GM18870 (cell line): ENCODE measurements around the gene FUZ.

Experiments
- ATAC-seq: cut with Tn5 transposase; IDR thresholded peaks from one replicate; pipeline ENCODE4 v1.9.1; 2021; ENCODE audit warnings: moderate library complexity; ENCODE audit not compliant: unreplicated experiment

FUZ gene

DNA sequence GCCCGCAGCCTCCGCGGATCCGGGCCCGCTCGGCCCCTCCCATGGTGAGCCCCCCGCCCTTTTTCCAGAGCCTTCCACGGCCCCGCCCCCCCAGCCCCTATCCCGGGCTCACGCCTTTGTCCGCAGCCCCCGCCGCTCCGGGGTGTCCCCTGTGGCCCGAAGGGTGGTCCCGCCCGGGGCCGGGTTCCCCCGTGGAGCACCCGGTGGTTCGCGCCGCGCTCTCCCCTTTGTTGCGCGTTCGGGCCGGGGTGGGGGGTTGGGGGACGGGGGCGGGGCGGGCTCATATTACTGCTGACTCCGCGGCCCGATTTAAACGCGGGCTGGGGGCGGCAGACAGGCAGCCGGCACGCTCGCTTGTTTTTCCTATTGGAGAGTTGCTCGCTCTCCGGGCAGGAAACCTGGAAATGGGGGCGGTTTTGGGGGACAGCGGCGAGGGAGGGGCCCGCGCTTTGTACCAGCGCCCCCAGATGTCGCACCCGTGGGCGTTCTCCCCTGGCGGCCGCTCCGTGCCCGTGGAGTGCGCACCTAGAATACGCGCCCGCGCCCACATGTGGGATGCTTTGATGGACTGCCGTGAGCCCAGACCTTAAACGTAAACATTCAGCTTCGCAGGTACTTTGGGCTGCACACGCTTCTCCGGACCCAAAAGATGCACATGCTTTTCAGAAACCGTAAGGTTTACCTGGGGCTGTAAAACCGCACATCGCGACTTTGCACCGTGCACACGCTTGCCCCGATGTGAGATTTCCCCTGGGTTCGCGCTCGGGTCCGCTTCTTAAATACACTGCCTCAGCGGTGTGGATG is 38.6 kb upstream of the FUZ start:
- ATAC-seq = no peak

DNA sequence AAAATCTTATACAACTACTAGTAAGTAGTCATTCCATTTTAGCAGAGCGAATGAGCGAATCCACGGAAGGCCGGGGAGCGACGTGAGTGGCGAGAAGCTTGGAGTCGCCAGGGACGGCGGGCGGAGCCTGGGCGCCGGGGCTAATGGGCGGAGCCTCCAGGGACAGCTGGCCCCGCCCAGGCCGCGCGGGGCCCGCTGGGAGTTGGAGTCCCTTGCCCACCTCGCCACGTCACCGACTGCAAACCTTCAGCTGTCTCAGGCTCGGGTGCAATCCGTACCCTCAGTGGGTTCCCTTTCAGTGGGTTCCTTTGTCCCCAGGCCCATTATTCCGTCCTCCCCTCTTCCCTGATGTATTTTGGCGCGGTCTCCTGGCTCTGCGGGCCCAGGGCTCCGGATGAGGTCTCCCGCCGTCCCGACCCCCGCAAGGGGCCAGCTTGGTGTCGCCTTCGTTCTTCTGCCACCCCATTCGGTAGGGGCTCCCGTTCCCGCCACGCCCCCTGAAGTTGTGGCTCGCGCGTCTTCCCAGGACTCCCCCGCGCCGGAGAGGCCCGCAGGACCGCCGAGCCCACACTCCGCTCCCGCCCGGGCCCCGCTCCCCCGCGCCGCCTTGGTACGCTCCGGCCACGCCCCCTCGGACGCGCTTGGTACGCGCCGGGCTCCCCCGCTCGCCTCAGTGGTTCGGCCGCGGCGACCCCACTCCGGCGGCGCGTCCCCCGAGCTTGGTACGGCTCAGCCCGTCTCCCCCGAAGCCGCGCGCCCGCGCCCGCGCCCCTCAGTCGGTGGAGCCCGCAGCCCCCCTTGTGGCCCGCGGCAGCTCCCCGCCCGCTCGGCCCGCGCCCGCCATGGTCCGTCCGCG is 37.6 kb upstream of the FUZ start, which contains the start of gene PTOV1:
TSS of gene PTOV1 (plus strand) at position 673 of the 856 bp plus-strand sequence.
- ATAC-seq = peak; percentile 59

DNA sequence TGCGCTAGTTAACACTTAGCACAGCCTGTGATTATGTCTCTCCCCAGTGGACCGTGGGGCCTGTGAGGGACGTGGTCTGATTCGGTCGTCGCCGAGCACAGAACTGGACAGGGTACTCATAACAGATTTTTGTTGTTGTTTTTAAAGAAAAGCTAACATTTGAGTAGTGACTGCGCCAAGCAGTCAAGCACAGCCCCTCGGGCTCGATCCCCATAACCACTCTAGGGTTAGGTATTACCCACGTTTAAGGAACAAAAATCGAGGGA is 37.1 kb upstream of the FUZ start:
- no peak for ATAC-seq

DNA sequence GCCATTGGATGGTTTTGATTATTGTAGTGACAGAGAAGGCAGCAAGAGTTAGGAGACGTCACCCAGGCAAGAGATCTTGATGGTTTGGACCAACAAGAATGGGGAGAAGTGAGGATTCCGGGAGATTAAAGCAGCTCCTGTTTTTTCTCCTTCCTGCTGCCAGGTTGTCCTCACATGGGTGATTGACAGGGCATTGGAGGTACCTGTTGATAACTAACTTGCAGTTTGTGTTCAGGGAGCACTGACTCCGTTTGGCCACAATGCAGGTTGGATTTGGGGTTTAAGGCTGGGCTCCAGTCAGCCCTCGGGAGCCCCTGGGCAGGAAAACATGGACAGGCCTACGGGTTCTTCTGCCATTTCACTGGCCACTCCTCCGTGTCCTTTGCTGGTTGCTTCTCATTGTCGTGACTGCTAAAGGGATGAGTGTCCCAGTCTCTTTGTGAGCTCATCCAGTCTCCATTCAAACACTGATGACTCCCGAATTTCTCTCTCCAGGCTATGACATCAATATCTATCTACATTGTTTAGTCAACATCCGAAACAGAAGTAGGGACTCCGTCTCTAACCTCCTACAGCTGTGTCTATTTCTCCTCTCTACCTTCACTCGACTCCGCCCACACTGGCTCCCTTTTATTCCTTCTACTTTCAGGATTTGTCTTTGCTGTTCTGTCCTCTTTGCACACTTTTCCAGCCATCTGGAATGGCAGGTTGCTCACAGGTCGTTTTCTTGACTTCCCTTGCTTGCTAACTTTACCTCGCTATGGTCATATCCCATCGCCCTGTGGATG is 36.5 kb upstream of the FUZ start:
- ATAC-seq = no peak

DNA sequence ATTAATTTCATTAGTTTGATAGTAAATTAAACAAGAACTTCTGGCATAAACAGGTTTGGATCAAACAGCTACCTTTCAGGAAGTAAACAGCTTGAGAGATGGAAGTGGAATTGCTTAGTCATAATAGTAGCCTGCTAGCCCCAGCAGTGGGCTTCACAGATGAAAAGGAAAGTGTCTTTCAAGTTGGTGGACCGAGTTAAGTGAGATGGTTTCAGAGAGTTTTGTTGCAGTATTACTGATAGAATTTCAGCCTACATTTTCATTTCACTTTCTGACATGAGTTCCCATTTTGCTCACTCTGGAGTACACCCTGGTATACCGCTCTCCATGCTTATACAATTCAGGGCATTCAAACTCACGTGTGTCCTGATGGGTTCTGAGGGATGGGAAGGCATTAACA is 35.8 kb upstream of the FUZ start:
- no peak for ATAC-seq

DNA sequence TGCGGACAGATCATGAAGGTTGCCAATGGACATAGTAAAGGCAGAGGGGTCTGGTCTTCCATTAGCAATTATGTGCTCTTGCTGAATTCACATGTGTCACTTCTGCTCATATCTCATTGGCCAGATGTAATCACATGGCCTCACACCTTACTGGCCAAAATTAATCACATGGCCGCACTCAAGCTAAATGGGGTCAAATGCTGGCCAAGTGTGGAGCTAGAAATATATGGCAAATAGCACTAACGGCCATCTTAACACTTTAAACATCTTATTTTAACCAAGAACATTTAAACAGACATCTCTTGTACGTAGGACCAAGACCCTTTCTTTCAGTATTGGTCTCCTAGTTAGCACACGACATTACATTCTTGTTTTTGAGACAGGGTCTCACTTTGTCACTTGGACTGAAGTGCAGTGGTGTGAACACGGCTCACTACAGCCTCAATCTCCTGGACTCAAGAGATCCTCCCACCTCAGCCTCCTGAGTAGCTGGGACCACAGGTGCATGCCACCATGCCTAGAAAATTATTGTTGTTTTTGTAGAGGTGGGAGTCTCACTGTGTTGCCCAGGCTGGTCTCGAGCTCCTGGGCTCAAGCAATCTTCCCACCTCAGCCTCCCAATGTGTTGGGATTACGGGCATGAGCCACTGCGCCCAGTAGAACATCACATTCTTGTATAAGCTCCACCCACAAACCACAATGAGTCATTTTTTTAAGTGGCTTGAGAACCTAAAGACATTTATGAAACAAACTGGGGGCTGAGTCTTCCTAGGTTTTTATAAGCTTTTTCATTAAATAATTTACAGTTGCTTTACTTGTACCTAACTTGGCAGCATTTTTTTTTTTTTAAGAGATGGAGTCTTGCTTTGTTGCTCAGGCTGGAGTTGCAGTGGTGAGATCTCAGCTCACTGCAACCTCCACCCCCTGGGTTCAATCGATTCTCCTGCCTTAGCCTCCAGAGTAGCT is 34.9 kb upstream of the FUZ start:
- no peak for ATAC-seq

DNA sequence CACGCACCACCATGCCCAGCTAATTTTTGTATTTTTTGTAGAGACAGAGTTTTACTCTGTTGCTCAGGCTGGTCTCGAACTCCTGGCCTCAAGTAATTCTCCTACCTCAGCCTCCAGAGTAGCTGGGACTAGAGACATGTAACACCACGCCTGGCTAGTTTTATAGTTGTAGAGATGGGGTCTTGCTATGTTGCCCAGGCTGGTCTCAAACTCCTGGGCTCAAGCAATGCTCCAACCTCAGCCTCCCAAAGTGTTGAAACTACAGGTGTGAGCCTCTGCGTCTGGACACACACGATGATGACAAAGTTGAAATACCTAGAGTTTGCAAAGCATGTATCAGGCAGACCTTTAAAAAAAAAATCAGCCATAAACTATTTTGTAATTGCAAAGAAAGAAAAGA is 33.3 kb upstream of the FUZ start:
- no peak for ATAC-seq

DNA sequence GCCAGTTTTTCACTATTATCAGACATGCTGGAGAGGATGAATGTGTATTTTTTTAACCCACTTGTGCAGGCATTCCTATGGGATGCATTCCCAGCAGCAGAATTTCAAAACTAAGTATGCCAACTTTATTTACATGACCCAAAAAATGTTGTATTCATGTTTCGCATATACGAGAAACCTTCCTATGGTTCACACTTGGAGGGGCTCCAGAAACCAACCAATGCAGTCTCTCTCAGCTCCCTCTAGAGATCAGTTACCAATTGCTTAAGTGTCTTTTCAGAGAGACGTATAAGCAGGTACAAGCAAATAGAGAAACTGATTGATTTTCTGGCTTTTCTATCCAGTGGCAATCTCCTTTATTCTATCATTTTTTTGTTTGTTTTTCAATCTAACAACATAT is 32.3 kb upstream of the FUZ start:
- no peak for ATAC-seq

DNA sequence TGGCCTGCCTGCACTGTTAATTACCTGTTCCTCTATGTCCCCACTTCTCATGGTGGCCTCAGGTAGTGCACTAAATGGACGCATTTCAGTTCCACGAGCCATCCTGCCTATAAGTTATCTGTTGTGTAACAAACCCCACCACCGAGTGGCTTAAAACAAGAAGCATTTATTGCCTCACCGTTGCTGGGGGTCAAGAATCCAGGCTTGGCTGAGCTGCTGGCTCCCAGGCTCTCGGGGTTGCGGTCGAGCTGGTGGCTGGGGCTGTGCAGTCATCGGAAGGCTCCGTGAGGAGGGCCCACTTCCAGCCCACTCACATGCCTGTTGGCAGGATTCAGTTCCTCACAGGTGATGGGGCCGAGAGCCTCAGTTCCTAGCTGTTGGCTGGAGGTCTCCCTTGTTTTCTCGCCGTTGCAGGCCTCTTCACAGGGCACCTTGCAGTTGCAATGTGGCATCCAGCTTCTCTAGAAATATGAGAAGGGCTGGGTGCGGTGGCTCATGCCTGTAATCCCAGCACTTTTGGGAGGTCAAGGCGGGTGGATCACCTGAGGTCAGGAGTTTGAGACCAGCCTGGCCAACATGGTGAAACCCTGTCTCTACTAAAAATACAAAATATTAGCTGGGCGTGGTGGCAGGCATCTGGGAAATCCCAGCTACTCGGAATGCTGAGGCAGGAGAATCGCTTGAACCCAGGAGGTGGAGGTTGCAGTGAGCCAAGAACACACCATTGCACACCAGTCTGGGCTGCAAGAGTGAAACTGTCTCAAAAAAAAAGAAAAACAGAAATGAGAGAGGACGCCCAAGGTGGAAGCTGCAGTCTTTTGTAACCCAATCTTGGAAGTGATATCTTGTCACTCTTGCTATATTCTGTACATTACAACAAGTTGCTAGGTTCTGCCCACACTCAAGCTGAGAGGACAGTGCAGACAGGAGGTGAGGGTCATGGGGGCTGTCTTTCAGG is 31.3 kb upstream of the FUZ start:
- no peak for ATAC-seq

DNA sequence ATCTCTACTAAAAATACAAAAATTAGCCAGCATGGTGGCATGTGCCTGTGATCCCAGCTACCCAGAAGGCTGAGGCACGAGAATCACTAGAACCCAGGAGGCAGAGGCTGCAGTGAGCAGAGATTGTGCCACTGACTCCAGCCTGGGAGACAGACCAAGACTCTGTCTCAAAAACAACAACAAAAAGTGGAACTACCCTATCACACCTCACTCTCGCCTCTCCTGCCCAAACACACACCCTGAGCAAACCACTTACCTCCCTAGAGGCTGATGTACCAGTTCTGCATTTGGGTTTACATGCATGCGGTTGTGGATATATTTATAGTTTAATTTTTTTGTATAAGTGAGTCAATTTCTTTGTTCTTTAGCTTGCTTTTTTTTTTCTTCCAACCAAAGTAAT is 30.2 kb upstream of the FUZ start:
- ATAC-seq = no peak

DNA sequence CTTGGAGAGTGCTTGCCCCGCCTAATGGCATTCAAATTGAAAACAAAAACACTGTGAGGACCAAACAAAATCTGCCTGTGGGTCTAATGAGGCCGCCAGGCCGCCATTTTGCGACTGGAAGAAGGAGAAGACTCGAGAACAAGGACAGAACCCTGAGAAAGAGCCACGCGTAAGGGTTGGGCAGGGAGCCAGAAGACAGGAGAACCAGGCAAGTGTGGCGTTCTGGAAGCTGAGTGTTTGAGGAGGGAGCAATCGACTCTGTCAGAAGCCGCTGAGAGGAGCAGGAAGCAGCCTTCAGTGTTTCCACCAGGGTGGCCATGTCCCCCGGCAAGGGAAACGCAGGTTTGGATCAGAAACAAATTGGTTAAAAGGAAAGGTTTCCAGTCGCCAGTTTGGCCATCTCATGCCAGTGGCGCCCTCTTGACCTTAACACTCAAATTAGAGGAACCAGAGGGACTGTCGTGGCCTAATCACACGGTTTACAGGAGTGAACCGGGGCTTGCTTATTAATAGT is 27.7 kb upstream of the FUZ start:
- no peak for ATAC-seq

DNA sequence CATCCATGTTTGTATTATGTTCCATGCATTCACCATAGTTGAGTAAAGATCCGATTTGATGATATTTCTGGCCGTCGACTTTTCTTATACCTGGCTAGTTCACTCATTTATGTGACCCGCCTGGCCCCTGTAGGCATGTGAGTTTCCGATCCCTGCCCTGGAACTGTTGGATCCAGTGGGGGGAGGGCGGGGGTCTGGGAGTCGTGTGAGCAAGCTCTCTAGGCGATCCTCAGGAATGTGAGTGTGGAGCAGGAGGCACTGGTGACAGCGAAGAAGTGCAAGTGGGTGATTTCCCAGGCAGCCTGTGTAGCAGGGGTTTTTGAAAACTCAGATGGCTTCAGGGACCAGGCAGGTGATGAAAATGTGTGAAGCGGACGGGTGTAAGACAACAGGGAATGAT is 27.2 kb upstream of the FUZ start:
- ATAC-seq = no peak

DNA sequence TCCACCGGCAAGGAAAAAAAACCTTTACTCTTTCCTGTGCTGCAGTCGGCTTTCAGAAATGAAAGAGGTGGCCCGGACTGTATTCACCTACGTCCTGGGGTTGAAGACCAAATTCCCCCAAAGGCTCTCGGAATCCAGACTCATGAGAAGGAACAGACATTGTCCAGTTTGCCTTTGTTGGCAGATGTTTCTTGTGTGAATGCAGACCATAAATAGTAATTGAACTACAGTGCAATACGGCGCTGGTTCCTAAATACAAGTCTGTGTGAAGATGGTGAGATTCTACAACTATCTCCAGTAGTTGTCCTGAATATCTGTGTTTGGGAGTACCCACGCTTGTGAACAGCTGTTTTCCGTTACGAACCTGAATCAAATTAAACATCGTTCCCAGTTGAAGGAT is 26.6 kb upstream of the FUZ start:
- ATAC-seq = no peak

DNA sequence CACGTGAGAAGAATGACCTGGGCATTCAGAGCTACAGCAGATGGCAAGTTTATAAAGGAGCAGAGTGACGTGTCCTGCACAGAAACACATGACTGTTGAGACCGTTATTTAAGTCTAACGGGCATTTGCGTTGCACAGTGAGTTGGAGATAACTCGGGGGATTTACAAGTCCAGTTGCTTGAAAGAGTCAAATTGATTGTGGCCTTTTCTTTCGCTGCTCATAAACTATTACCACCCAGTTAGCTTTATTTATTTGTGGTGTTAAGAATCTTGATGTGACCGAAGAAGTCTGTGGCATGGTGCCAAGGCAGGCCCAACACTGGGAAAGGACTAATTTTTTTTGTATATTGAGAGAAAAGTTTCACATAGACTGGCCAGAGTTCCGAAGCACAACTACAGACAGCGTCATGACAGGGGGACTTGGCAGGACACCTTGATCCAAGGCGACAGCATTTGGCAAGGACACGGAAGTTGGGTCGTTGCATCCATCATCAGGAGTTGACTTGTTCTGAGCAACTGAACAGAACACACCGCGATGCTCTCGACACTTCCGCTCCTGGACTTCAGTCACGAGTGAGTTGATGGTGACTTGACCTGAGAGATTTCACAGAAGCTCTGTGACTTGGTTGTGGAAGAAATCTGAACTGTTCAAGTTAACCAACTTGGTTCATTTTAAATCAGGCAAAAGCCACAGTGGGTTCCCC is 25.9 kb upstream of the FUZ start:
- ATAC-seq = no peak

DNA sequence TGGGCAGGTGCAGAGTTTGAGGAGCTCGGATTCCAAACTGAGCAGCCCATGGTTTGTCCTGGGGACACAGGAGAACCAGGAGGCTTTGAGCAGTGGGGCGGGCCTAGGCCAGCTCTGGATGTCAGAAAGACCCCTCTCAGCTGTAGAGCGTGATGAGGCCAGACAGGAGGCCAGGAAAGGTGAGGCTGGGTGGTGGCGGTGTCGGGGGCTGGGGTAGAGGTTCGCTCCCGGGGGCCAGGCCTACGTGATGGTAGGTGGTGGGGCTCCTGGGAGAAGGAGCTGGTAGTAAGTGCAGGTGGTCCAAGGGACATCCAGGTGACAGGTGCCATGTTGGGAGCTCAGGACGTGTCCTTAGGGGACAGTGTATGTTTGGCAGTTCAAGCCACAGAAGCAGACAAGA is 24.3 kb upstream of the FUZ start:
- no peak for ATAC-seq

DNA sequence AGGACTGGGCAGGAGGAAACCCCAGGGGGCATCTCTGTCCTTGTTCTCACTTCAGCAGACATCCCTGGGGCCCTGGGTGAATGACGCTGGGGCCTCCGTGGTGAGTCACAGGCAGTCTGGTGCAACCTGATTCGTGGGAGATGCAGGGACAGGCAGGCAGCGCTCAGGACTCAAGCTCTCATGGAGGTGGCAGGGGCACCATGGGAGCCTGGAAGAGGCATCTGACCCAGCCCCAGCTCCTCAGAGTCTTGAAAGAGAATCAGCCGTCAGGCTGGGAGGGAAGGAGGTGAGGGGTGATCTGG is 23.9 kb upstream of the FUZ start:
- ATAC-seq = no peak

DNA sequence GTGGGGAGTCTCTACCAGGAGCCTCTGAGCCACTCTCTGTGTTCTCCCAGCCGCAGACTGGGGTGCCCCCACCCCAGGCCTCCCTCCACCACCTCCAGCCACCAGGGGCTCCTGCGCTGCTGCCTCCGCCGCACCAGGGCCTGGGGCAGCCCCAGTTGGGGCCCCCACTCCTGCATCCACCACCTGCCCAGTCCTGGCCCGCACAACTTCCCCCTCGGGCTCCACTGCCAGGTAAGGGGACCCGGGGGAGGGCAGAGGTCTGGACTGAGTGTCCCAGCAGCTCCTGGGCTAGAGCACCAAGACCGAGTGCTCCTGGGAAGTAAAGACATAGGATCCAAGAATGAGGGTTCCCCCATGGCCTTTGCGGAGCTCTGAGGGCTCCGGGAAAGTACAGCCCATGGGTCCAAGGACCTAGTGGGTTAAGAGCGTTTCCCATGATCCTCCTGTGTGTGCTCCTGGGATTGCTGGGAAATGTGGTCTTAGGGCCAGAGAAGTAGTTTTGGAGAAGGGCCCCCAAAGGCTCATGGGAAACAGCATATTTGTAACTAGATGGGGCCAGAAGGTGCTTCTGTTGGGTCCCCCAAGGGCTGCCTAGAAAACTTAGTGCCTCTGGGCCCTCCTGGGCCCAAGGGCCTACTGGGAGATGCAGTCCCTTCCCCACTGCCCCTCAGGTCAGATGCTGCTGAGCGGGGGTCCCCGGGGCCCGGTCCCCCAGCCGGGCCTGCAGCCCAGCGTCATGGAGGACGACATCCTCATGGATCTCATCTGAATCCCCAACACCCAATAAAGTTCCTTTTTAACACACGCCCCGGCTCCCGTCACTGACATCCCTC is 23.3 kb upstream of the FUZ start:
- no peak for ATAC-seq

DNA sequence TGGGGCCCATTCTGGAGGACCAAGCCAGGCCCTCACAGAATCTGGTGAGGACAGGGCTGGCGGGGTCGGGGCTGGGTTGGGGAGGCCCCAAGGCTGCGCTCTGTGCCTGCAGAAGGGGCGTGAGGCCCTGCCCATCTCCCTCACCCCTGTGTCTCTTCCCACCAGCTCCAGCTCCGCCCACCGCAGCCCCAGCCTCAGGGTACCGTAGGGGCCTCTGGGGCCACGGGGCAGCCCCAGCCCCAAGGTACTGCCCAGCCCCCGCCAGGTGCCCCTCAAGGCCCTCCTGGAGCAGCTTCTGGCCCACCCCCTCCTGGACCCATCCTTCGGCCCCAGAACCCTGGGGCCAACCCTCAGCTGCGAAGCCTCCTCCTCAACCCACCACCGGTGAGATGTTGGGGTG is 22.5 kb upstream of the FUZ start:
- ATAC-seq = no peak
